PC-3 (cell line): Measurements from ENCODE around the gene PDE11A.

Experiments used
- CTCF ChIP-seq: fragments of 300-600 bp; sonication (generic); conservative IDR thresholded peaks from 2 replicates; pipeline ENCODE4 v1.5.1; 2017; ENCODE audit warnings: antibody characterized with exemption, low read depth, mild to moderate bottlenecking, low read length
- EZH2 ChIP-seq: fragments of 300-600 bp; sonication (generic); IDR thresholded peaks from one replicate; pipeline ENCODE4 v1.6.1; 2017; ENCODE audit warnings: antibody characterized with exemption, mild to moderate bottlenecking, low read length; ENCODE audit not compliant: unreplicated experiment
- EZH2phosphoT487 ChIP-seq: fragments of 300-600 bp; sonication (generic); IDR thresholded peaks from 2 replicates; pipeline ENCODE4 v1.6.1; 2018; ENCODE audit warnings: mild to moderate bottlenecking, antibody characterized with exemption, low read length, borderline replicate concordance

- TF ChIP-seq EZH2phosphoT487 (no peak), CTCF (no peak), EZH2 (no peak)
Observed at GRCh38 chr2:177610813-177611212, 461.8 kb downstream of the PDE11A start.
